GM10248 (cell line): ENCODE results near the gene SPAG4.

Source experiments
- CTCF ChIA-PET: fragments of 300-600 bp; sonication (Branson Sonifier 250); formaldehyde crosslinking; extraction: SDS; loops from one replicate; lab custom pipeline; 2021; ENCODE audit warnings: antibody characterized with exemption; lab: Yijun Ruan, JAX
- POLR2A ChIA-PET: fragments of 350-650 bp; sonication (Branson Sonifier 250); formaldehyde crosslinking; extraction: SDS; loops from one replicate; lab custom pipeline; 2020; ENCODE audit warnings: antibody characterized with exemption; lab: Yijun Ruan, JAX
- DNase-seq: peaks from one replicate; pipeline ENCODE4 v3.0.0; 2012; ENCODE audit errors: extremely low spot score
- TF ChIP-seq, protein P1 (sequence below): IDR thresholded peaks from 2 replicates; pipeline ENCODE4 v1.5.1; 2012; ENCODE audit warnings: mild to moderate bottlenecking, low read depth; ENCODE audit errors: extremely low read depth, missing control alignments, control extremely low read depth

SPAG4 gene, protein sequence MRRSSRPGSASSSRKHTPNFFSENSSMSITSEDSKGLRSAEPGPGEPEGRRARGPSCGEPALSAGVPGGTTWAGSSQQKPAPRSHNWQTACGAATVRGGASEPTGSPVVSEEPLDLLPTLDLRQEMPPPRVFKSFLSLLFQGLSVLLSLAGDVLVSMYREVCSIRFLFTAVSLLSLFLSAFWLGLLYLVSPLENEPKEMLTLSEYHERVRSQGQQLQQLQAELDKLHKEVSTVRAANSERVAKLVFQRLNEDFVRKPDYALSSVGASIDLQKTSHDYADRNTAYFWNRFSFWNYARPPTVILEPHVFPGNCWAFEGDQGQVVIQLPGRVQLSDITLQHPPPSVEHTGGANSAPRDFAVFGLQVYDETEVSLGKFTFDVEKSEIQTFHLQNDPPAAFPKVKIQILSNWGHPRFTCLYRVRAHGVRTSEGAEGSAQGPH

DNA sequence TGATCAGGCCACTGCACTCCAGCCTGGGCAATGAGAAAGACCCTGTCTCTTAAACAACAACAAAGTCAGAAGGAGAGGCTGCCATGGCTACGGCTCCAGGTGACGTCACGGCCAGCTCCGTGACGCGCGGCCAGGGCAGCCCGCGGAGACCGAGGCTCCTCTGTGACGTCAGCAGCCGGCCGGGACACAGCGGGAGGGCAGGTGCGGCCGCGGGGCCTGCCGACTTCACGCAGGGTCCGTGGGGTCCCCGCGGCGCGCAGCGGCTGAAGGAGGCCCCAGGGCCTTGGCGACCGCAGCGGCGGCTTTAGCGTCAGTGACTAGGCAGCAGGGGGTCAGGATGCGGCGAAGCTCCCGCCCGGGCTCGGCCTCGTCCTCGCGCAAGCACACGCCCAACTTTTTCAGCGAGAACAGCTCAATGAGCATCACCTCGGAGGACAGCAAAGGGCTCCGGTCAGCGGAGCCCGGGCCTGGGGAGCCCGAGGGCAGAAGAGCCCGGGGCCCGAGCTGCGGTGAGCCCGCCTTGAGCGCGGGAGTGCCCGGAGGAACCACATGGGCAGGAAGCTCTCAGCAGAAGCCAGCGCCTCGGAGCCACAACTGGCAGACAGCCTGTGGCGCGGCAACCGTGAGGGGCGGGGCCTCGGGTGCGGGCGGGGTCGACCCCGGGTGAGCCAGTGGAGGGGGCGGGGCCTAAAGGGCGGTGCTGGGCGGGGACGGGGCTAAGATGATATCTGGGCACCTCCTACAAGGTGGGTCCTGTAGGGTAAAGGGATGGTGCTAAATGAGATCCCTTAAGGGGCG lies at the start of gene SPAG4:
Gene SPAG4, plus strand, starts transcription at position 163 of the 798 bp plus-strand sequence. Its CDS starts 175 bp downstream, at position 338.
- peak; percentile 99 for DNase-seq
- CTCF ChIA-PET = interaction anchor here (1.8 to 6.7 kb wide), 2 partner anchors 12 to 48 kb away, joined by 4 to 87 read pairs; partner anchors contain the start of genes CPNE1 and RBM12
- TF ChIP-seq, protein P1, sequence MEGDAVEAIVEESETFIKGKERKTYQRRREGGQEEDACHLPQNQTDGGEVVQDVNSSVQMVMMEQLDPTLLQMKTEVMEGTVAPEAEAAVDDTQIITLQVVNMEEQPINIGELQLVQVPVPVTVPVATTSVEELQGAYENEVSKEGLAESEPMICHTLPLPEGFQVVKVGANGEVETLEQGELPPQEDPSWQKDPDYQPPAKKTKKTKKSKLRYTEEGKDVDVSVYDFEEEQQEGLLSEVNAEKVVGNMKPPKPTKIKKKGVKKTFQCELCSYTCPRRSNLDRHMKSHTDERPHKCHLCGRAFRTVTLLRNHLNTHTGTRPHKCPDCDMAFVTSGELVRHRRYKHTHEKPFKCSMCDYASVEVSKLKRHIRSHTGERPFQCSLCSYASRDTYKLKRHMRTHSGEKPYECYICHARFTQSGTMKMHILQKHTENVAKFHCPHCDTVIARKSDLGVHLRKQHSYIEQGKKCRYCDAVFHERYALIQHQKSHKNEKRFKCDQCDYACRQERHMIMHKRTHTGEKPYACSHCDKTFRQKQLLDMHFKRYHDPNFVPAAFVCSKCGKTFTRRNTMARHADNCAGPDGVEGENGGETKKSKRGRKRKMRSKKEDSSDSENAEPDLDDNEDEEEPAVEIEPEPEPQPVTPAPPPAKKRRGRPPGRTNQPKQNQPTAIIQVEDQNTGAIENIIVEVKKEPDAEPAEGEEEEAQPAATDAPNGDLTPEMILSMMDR = no peak
- POLR2A ChIA-PET = interaction anchor here (0.6 to 2.4 kb wide), 6 partner anchors 51 to 904 kb away, joined by 3 to 8 read pairs (median 4); partner anchors contain the start of gene RBM39

- TF ChIP-seq, protein P1 = peak; percentile 19
- CTCF ChIA-PET = interaction anchor here (1.3 kb wide), 1 partner anchor 68 kb away, joined by 3 read pairs; no protein-coding TSS in a partner anchor
- POLR2A ChIA-PET = no interaction called here
- no peak for DNase-seq
Measured at GRCh38 chr20:35568645-35569044, 47.0 kb upstream of the SPAG4 start.

DNA sequence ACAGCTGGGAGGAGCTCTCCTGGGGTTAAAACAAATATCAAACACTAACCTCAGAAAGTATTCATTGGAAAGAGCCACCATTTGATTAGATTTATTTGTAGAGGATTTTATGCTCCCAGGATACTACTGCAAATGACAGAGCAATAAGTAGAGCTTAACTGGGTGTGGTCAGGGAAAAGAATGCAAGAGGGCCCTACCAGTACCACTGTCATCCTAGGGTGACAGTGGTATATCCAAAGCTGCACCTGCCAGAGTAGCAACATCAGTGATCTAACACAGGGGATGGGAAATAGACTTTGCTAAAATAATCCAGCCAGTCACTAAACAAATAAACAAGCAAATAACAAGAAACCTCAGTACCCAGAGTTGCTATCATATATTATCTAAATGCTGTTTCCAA lies 44.1 kb upstream of the SPAG4 start:
- no peak for DNase-seq
- POLR2A ChIA-PET = no interaction called here
- CTCF ChIA-PET = no interaction called here
- TF ChIP-seq, protein P1 = no peak

GRCh38 chr20:35572838-35573237 lies 42.8 kb upstream of the SPAG4 start:
- no peak for DNase-seq
- TF ChIP-seq, protein P1 = no peak
- CTCF ChIA-PET = interaction anchor here (0.8 to 1.1 kb wide), 2 partner anchors 59 to 268 kb away, joined by 3 read pairs; no protein-coding TSS in a partner anchor
- POLR2A ChIA-PET = no interaction called here

DNA sequence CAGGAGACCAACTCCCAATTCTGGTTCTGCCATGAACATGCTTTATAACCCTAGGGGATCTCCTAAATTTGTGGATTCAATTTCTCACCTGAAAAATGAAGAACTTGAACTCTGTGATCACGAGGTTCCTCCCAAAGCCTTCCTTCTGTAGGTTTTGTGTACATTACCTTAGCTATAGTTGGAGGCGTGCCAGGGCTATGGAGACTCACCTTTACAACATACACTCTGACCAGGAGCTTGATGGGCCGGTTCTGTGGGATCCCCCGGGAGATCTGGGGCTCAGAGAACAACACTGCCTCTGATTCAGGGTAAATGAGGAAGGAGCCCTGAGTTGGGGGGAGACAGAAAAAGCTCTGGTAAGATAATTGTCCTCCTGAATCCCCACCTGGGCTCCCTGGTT lies 39.7 kb upstream of the SPAG4 start:
- POLR2A ChIA-PET = no interaction called here
- TF ChIP-seq, protein P1 = no peak
- CTCF ChIA-PET = no interaction called here
- DNase-seq = no peak

GRCh38 chr20:35576816-35577215 lies 38.8 kb upstream of the SPAG4 start:
- ChIA-PET CTCF (no interaction called here), POLR2A (no interaction called here)
- DNase-seq = no peak
- TF ChIP-seq, protein P1 = no peak
